HepG2 (cell line): ENCODE results near the gene SERTAD1. TPM values are rescaled to one million over a fixed set of nuclear protein-coding genes. Genes with fewer than 3 reads are reported as not detected.

Source experiments
- AHR ChIP-seq: IDR thresholded peaks from 2 replicates; pipeline ENCODE4 v1.6.1; 2018; ENCODE audit warnings: missing genetic modification reagents, missing compliant biosample characterization
- ELF3 ChIP-seq: IDR thresholded peaks from 2 replicates; pipeline ENCODE4 v1.6.1; 2016; ENCODE audit warnings: missing genetic modification reagents, missing compliant biosample characterization
- ELF4 ChIP-seq: sonication (generic); formaldehyde crosslinking; IDR thresholded peaks from 2 replicates; pipeline ENCODE4 v1.5.0; 2020; ENCODE audit warnings: missing genetic modification reagents, mild to moderate bottlenecking, moderate library complexity, borderline replicate concordance
- EP300 ChIP-seq, 3 experiments: sonication (generic) in 1 of 3; formaldehyde crosslinking in 1 of 3; IDR thresholded peaks; 2 replicates each; pipeline versions ENCODE4 v1.5.1 to v1.6.1; 2011 to 2020; ENCODE audit warnings: low read depth in 2 of 3, low read length in 2 of 3, borderline replicate concordance in 1 of 3, improper control_type of control experiment in 1 of 3, mild to moderate bottlenecking in 1 of 3, missing genetic modification reagents in 1 of 3, moderate library complexity in 1 of 3
- FOXA1 ChIP-seq, 2 experiments: fragments of 450-650 bp in 1 of 2; sonication (generic) in 1 of 2; formaldehyde crosslinking in 1 of 2; IDR thresholded peaks; 2 replicates each; pipeline versions ENCODE4 v1.4.0 to v1.6.1; 2016 to 2020; ENCODE audit warnings: missing genetic modification reagents in 1 of 2
- HES4 ChIP-seq: sonication (generic); formaldehyde crosslinking; IDR thresholded peaks from 2 replicates; pipeline ENCODE4 v1.9.0; 2021; ENCODE audit warnings: mild to moderate bottlenecking, missing genetic modification reagents, borderline replicate concordance
- IKZF1 ChIP-seq: fragments of 450-650 bp; IDR thresholded peaks from 2 replicates; pipeline ENCODE4 v1.7.1; 2016
- KLF11 ChIP-seq: IDR thresholded peaks from 2 replicates; pipeline ENCODE4 v1.6.1; 2016; ENCODE audit warnings: missing compliant biosample characterization
- LCORL ChIP-seq, 2 experiments: fragments of 450-650 bp in 1 of 2; sonication (generic) in 1 of 2; formaldehyde crosslinking in 1 of 2; IDR thresholded peaks; 2 replicates each; pipeline versions ENCODE4 v1.5.0 to v1.6.1; 2017 to 2020; ENCODE audit warnings: antibody characterized with exemption in 1 of 2, missing genetic modification reagents in 1 of 2
- MED1 ChIP-seq: sonication (generic); formaldehyde crosslinking; IDR thresholded peaks from 2 replicates; pipeline ENCODE4 v1.4.0; 2020; ENCODE audit warnings: missing genetic modification reagents
- NCOA1 ChIP-seq: sonication (generic); formaldehyde crosslinking; IDR thresholded peaks from 2 replicates; pipeline ENCODE4 v1.9.0; 2021; ENCODE audit warnings: missing genetic modification reagents
- NFIB ChIP-seq: sonication (generic); formaldehyde crosslinking; IDR thresholded peaks from 2 replicates; pipeline ENCODE4 v1.9.0; 2021; ENCODE audit warnings: missing genetic modification reagents, mild to moderate bottlenecking, borderline replicate concordance
- SIN3B ChIP-seq: fragments of 150-350 bp; IDR thresholded peaks from 2 replicates; pipeline ENCODE4 v1.6.1; 2014; ENCODE audit warnings: low read length
- SNRNP70 ChIP-seq: fragments of 200-400 bp; formaldehyde crosslinking; IDR thresholded peaks from 2 replicates; pipeline ENCODE4 v1.6.1; 2017; ENCODE audit warnings: mild to moderate bottlenecking, low read depth, low read length, moderate library complexity
- ZBTB38 ChIP-seq: sonication (generic); formaldehyde crosslinking; IDR thresholded peaks from 2 replicates; pipeline ENCODE4 v1.5.1; 2020; ENCODE audit warnings: mild to moderate bottlenecking, missing genetic modification reagents
- ZFX ChIP-seq: sonication (generic); formaldehyde crosslinking; IDR thresholded peaks from 2 replicates; pipeline ENCODE4 v1.4.0; 2020; ENCODE audit warnings: mild to moderate bottlenecking, low read depth, missing genetic modification reagents, moderate library complexity
- ZNF382 ChIP-seq: sonication (generic); formaldehyde crosslinking; IDR thresholded peaks from 2 replicates; pipeline ENCODE4 v1.5.0; 2020; ENCODE audit warnings: missing genetic modification reagents, mild to moderate bottlenecking, borderline replicate concordance
- ZNF441 ChIP-seq: sonication (generic); formaldehyde crosslinking; IDR thresholded peaks from 2 replicates; pipeline ENCODE4 v1.7.0; 2021; ENCODE audit warnings: missing genetic modification reagents, borderline replicate concordance
- ZSCAN12 ChIP-seq: sonication (generic); formaldehyde crosslinking; IDR thresholded peaks from 2 replicates; pipeline ENCODE4 v1.9.0; 2021; ENCODE audit warnings: mild to moderate bottlenecking, missing genetic modification reagents
- polyA plus RNA-seq, 8 experiments: library from polyadenylated mRNA; depleted of rRNA in 3 of 8; stranded (reverse) in 7 of 8; unstranded in 1 of 8; fragments of >200 nt; fragmentation: Illumina TruSeq in 4 of 8; extraction: Trizol in 4 of 8; gene quantifications; 2 replicates each; pipeline versions ENCODE4 v1.2.1 to v1.2.3, GENCODE V29; 2011 to 2016; ENCODE audit warnings: low read depth in 4 of 8, missing spikeins in 1 of 8, mixed read lengths in 1 of 8; ENCODE audit not compliant: insufficient read depth in 1 of 8
- total RNA-seq, 5 experiments: library from RNA; depleted of rRNA; stranded (reverse); fragments of >200 nt; fragmentation: Illumina TruSeq; extraction: Trizol; gene quantifications; 2 replicates each; pipeline ENCODE4 v1.2.3, GENCODE V29; 2016; ENCODE audit warnings: low read depth in 1 of 5
- TF ChIP-seq, protein P1 (sequence below): sonication (generic); formaldehyde crosslinking; IDR thresholded peaks from 2 replicates; pipeline ENCODE4 v1.8.1; 2023; ENCODE audit warnings: missing genetic modification reagents, mild to moderate bottlenecking, borderline replicate concordance
- TF ChIP-seq, protein P2 (sequence below): sonication (generic); formaldehyde crosslinking; IDR thresholded peaks from 2 replicates; pipeline ENCODE4 v1.5.0; 2020; ENCODE audit warnings: mild to moderate bottlenecking, missing genetic modification reagents
- TF ChIP-seq, protein P3 (sequence below): sonication (generic); formaldehyde crosslinking; IDR thresholded peaks from 2 replicates; pipeline ENCODE4 v1.8.1; 2022; ENCODE audit warnings: mild to moderate bottlenecking, missing genetic modification reagents
- TF ChIP-seq, protein P4 (sequence below): sonication (generic); formaldehyde crosslinking; IDR thresholded peaks from 2 replicates; pipeline ENCODE4 v1.4.0; 2020; ENCODE audit warnings: missing genetic modification reagents
- TF ChIP-seq, protein P5 (sequence below): sonication (generic); formaldehyde crosslinking; IDR thresholded peaks from 2 replicates; pipeline ENCODE4 v1.4.0; 2020; ENCODE audit warnings: mild to moderate bottlenecking, low read depth, missing genetic modification reagents

Gene SERTAD1
- total and polyA plus RNA-seq, 2 of the 13 experiments (the other 11 are each of a cell fraction or from before 2014, with no cell fraction given), result 4.3 to 4.5 TPM

DNA sequence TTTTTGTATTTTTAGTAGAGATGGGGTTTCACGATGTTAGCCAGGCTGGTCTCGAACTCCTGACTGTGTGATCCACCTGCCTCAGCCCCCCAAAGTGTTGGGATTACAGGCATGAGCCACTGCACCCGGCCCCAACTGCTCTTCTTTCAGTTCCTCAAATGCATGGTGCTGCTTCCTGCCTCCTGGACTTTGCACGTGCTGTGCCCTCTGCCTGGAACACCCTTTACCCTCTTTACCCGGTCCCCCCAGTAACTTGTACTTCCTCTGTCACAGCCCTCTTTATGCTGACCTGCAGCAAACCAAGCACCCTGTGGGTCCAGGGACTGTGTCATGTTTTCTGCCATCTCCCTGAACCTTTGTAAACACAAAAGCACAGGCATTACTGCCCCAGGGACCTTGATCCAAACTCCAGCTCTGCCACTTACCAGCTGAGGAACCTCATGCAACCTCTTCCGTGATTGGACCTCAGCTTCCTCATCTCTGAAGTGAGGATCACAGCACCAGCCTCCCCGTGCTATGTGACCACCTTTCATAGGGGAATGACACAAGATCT, 36.0 kb upstream of the SERTAD1 start (continued):
- TF ChIP-seq SIN3B (no peak), AHR (CRISPR knock-in tag) (no peak), ZNF382 (no peak), NCOA1 (CRISPR knock-in tag) (no peak), ZSCAN12 (no peak), ZFX (CRISPR knock-in tag) (no peak), HES4 (CRISPR knock-in tag) (no peak), LCORL (IDR thresholded peaks at IDR 0.05) (no peak), LCORL (CRISPR knock-in tag; IDR thresholded peaks at IDR 0.05) (peak; percentile 71; the same call in 1 of the 2 replicates), IKZF1 (no peak), ZBTB38 (CRISPR knock-in tag) (no peak), SNRNP70 (no peak), MED1 (CRISPR knock-in tag) (peak; percentile 57), ELF3 (CRISPR knock-in tag) (no peak), EP300 (IDR thresholded peaks at IDR 0.05; ENCODE audit: low read depth in 2 of 2, low read length in 2 of 2) (no peak), EP300 (CRISPR knock-in tag; IDR thresholded peaks at IDR 0.05; ENCODE audit: borderline replicate concordance) (no peak), ZNF441 (CRISPR knock-in tag) (no peak), NFIB (no peak), KLF11 (no peak), ELF4 (no peak), FOXA1 (IDR thresholded peaks at IDR 0.05) (no peak), FOXA1 (CRISPR knock-in tag; IDR thresholded peaks at IDR 0.05) (0 out of 2 replicates have a peak, but pooled peaks have one; percentile 40)
- TF ChIP-seq, protein P1, sequence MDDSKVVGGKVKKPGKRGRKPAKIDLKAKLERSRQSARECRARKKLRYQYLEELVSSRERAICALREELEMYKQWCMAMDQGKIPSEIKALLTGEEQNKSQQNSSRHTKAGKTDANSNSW (CRISPR knock-in tag), result no peak
- TF ChIP-seq, protein P2, sequence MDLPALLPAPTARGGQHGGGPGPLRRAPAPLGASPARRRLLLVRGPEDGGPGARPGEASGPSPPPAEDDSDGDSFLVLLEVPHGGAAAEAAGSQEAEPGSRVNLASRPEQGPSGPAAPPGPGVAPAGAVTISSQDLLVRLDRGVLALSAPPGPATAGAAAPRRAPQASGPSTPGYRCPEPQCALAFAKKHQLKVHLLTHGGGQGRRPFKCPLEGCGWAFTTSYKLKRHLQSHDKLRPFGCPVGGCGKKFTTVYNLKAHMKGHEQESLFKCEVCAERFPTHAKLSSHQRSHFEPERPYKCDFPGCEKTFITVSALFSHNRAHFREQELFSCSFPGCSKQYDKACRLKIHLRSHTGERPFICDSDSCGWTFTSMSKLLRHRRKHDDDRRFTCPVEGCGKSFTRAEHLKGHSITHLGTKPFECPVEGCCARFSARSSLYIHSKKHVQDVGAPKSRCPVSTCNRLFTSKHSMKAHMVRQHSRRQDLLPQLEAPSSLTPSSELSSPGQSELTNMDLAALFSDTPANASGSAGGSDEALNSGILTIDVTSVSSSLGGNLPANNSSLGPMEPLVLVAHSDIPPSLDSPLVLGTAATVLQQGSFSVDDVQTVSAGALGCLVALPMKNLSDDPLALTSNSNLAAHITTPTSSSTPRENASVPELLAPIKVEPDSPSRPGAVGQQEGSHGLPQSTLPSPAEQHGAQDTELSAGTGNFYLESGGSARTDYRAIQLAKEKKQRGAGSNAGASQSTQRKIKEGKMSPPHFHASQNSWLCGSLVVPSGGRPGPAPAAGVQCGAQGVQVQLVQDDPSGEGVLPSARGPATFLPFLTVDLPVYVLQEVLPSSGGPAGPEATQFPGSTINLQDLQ (CRISPR knock-in tag), result no peak
- TF ChIP-seq, protein P3, sequence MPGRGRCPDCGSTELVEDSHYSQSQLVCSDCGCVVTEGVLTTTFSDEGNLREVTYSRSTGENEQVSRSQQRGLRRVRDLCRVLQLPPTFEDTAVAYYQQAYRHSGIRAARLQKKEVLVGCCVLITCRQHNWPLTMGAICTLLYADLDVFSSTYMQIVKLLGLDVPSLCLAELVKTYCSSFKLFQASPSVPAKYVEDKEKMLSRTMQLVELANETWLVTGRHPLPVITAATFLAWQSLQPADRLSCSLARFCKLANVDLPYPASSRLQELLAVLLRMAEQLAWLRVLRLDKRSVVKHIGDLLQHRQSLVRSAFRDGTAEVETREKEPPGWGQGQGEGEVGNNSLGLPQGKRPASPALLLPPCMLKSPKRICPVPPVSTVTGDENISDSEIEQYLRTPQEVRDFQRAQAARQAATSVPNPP (CRISPR knock-in tag), result no peak
- TF ChIP-seq, protein P4, sequence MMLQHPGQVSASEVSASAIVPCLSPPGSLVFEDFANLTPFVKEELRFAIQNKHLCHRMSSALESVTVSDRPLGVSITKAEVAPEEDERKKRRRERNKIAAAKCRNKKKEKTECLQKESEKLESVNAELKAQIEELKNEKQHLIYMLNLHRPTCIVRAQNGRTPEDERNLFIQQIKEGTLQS, result no peak
- TF ChIP-seq, protein P5, sequence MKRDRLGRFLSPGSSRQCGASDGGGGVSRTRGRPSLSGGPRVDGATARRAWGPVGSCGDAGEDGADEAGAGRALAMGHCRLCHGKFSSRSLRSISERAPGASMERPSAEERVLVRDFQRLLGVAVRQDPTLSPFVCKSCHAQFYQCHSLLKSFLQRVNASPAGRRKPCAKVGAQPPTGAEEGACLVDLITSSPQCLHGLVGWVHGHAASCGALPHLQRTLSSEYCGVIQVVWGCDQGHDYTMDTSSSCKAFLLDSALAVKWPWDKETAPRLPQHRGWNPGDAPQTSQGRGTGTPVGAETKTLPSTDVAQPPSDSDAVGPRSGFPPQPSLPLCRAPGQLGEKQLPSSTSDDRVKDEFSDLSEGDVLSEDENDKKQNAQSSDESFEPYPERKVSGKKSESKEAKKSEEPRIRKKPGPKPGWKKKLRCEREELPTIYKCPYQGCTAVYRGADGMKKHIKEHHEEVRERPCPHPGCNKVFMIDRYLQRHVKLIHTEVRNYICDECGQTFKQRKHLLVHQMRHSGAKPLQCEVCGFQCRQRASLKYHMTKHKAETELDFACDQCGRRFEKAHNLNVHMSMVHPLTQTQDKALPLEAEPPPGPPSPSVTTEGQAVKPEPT (CRISPR knock-in tag), result no peak
